ENCODE measurements around the gene GRM8. TPM values are rescaled to one million over a fixed set of nuclear protein-coding genes. Genes with fewer than 3 reads are reported as not detected.

GRM8 gene
- total and polyA plus RNA-seq, 4 experiments from 2014 or later = not detected

- Mint-ChIP-seq H3K4me1 (no peaks in the 10 kb centered on the region), H3K36me3 (no peaks in the 10 kb centered on the region), H3K9me3 (peaks cover 0 to 7% (median 3%) of the 10 kb centered on the region in 8 donors), H3K4me3 (no peak overlapping the region), H3K27me3 (no peaks in the 10 kb centered on the region), H3K27ac (no peak overlapping the region)
- ChIA-PET POLR2A (ENCODE audit: partially characterized antibody) (no interaction called here), CTCF (ENCODE audit: partially characterized antibody) (no interaction called here)
- DNase-seq = no peak
- H3K4me3 ChIP-seq (ENCODE audit: low read length in 2 of 2) = no peak overlapping the region
- no peaks in the 10 kb centered on the region for H3K4me1 ChIP-seq (ENCODE audit: insufficient read depth, low read length)
- no peaks in the 10 kb centered on the region for H3K9me3 ChIP-seq (ENCODE audit: control insufficient read depth in 1 of 2, low read length in 2 of 2)
- intact Hi-C loops (cut with micrococcal nuclease) = no loop called here
- no peaks in the 10 kb centered on the region for H3K36me3 ChIP-seq (ENCODE audit: insufficient read depth, low read length)
- H3K27ac ChIP-seq (ENCODE audit: low read depth, low read length) = no peak overlapping the region
- no peaks in the 10 kb centered on the region for H3K27me3 ChIP-seq (ENCODE audit: insufficient read depth, low read length)
These were observed 768.8 kb downstream of the GRM8 start for GRCh38 chr7:126483972-126484371.

DNA sequence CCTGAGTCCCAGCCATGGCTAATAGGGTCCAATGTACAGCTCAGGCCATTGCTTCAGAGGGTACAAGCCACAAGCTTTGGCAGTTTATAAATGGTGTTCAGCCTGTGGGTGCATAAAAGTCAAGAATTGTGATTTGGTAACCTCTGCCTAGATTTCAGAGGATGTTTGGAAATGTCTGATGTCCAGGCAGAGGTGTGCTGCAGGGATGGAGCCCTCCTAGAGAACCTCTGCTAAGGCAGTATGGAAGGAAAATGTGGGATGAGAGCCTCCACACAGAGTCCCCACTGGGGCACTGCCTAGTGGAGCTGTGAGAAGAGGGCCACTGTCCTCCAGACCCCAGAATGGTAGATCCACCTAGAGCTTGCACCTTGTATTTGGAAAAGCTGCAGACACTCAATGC, 779.9 kb downstream of the GRM8 start:
- intact Hi-C loops (cut with micrococcal nuclease) = no loop called here
- CTCF ChIA-PET (ENCODE audit: partially characterized antibody) = no interaction called here

GRCh38 chr7:126462405-126462804, 790.3 kb downstream of the GRM8 start:
- no peaks in the 10 kb centered on the region for H3K4me1 Mint-ChIP-seq
- H3K27me3 Mint-ChIP-seq = no peaks in the 10 kb centered on the region
- intact Hi-C loops (cut with micrococcal nuclease) = no loop called here
- no peak for DNase-seq
- H3K4me3 ChIP-seq (ENCODE audit: low read length in 2 of 2) = no peak overlapping the region
- H3K36me3 Mint-ChIP-seq = no peaks in the 10 kb centered on the region
- POLR2A ChIA-PET (ENCODE audit: partially characterized antibody) = no interaction called here
- H3K27ac Mint-ChIP-seq = no peak overlapping the region
- H3K9me3 Mint-ChIP-seq = peaks cover 0 to 6% (median 0%) of the 10 kb centered on the region in 8 donors
- H3K27me3 ChIP-seq (ENCODE audit: insufficient read depth, low read length) = no peaks in the 10 kb centered on the region
- H3K27ac ChIP-seq (ENCODE audit: low read depth, low read length) = no peak overlapping the region
- no peaks in the 10 kb centered on the region for H3K4me1 ChIP-seq (ENCODE audit: insufficient read depth, low read length)
- no peaks in the 10 kb centered on the region for H3K36me3 ChIP-seq (ENCODE audit: insufficient read depth, low read length)
- H3K4me3 Mint-ChIP-seq = no peak overlapping the region
- CTCF ChIA-PET (ENCODE audit: partially characterized antibody) = no interaction called here
- no peaks in the 10 kb centered on the region for H3K9me3 ChIP-seq (ENCODE audit: control insufficient read depth in 1 of 2, low read length in 2 of 2)

More for the DNA sequence above, 779.9 kb downstream of the GRM8 start:
- H3K4me1 ChIP-seq (ENCODE audit: insufficient read depth, low read length) = no peaks in the 10 kb centered on the region
- Mint-ChIP-seq H3K36me3 (no peaks in the 10 kb centered on the region), H3K4me3 (no peak overlapping the region), H3K9me3 (peaks cover 0 to 22% (median 9%) of the 10 kb centered on the region in 8 donors), H3K27me3 (no peaks in the 10 kb centered on the region), H3K4me1 (no peaks in the 10 kb centered on the region), H3K27ac (no peak overlapping the region)
- H3K36me3 ChIP-seq (ENCODE audit: insufficient read depth, low read length) = no peaks in the 10 kb centered on the region
- DNase-seq = no peak
- POLR2A ChIA-PET (ENCODE audit: partially characterized antibody) = no interaction called here
- no peaks in the 10 kb centered on the region for H3K9me3 ChIP-seq (ENCODE audit: control insufficient read depth in 1 of 2, low read length in 2 of 2)
- H3K27me3 ChIP-seq (ENCODE audit: insufficient read depth, low read length) = no peaks in the 10 kb centered on the region
- H3K4me3 ChIP-seq (ENCODE audit: low read length in 2 of 2) = no peak overlapping the region
- no peak overlapping the region for H3K27ac ChIP-seq (ENCODE audit: low read depth, low read length)

DNA sequence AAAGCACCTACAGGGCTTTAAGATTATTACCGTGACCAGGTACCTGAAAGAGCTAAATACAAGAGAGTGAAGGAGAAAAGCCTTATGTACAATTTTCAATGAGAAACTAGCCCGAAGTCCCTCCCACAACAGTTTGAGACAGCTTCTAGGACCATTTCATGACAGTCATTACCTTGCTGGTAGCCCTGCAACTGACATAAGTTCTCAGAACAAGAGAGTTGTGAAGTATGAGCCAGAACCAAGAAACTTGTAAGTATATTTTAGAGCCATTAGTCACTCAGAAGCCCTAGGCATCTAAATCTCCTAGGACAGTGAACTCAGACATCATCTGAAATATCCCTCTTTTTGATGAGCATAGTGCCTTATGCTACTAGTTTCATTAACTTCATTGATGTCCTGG, 792.1 kb downstream of the GRM8 start:
- Histone ChIP-seq H3K36me3 (ENCODE audit: insufficient read depth, low read length) (no peaks in the 10 kb centered on the region), H3K27ac (ENCODE audit: low read depth, low read length) (no peak overlapping the region)

DNA sequence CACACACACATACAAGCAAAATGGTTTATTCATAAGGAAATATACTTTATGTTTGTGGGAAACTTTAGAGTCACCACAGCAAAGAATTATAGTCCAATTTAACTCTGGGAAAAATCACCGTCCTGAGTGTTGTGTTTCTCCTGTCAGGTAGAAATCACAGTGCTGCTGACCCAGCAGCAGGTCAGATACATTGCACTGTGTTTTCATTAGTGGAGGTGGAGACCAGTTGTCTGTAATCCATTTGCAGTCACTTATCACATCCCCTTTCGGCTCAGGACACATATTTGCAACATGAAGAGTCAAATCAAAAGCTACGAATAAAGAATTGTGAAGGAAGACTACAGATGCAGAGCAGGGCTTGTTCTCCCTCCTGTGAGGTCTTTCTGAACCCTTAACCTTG, 799.6 kb downstream of the GRM8 start:
- Histone ChIP-seq H3K4me3 (ENCODE audit: low read length in 2 of 2) (no peak overlapping the region), H3K4me1 (ENCODE audit: insufficient read depth, low read length) (no peaks in the 10 kb centered on the region), H3K27ac (ENCODE audit: low read depth, low read length) (no peak overlapping the region), H3K36me3 (ENCODE audit: insufficient read depth, low read length) (no peaks in the 10 kb centered on the region), H3K27me3 (ENCODE audit: insufficient read depth, low read length) (no peaks in the 10 kb centered on the region), H3K9me3 (ENCODE audit: control insufficient read depth in 1 of 2, low read length in 2 of 2) (no peaks in the 10 kb centered on the region)
- DNase-seq = no peak
- H3K9me3 Mint-ChIP-seq = peaks cover 0 to 14% (median 4%) of the 10 kb centered on the region in 8 donors
- H3K4me3 Mint-ChIP-seq = no peak overlapping the region
- ChIA-PET POLR2A (ENCODE audit: partially characterized antibody) (no interaction called here), CTCF (ENCODE audit: partially characterized antibody) (no interaction called here)
- no peaks in the 10 kb centered on the region for H3K36me3 Mint-ChIP-seq
- peaks cover 0 to 4% (median 1%) of the 10 kb centered on the region in 4 donors for H3K4me1 Mint-ChIP-seq
- intact Hi-C loops (cut with micrococcal nuclease) = no loop called here
- H3K27me3 Mint-ChIP-seq = peaks cover 0 to 1% of the 10 kb centered on the region in 2 donors
- H3K27ac Mint-ChIP-seq = no peak overlapping the region

More for the DNA sequence above, 792.1 kb downstream of the GRM8 start:
- Mint-ChIP-seq H3K4me3 (no peak overlapping the region), H3K27ac (no peak overlapping the region), H3K4me1 (no peaks in the 10 kb centered on the region), H3K9me3 (peaks cover 0 to 4% (median 1%) of the 10 kb centered on the region in 8 donors), H3K36me3 (no peaks in the 10 kb centered on the region), H3K27me3 (no peaks in the 10 kb centered on the region)
- DNase-seq = no peak
- POLR2A ChIA-PET (ENCODE audit: partially characterized antibody) = no interaction called here
- Histone ChIP-seq H3K4me3 (ENCODE audit: low read length in 2 of 2) (no peak overlapping the region), H3K27me3 (ENCODE audit: insufficient read depth, low read length) (no peaks in the 10 kb centered on the region), H3K4me1 (ENCODE audit: insufficient read depth, low read length) (no peaks in the 10 kb centered on the region), H3K9me3 (ENCODE audit: control insufficient read depth in 1 of 2, low read length in 2 of 2) (no peaks in the 10 kb centered on the region)
- intact Hi-C loops (cut with micrococcal nuclease) = no loop called here
- CTCF ChIA-PET (ENCODE audit: partially characterized antibody) = no interaction called here

- Mint-ChIP-seq H3K4me3 (no peak overlapping the region), H3K36me3 (no peaks in the 10 kb centered on the region), H3K4me1 (peaks cover 0 to 4% (median 1%) of the 10 kb centered on the region in 4 donors), H3K27ac (no peak overlapping the region), H3K27me3 (peaks cover 0 to 1% of the 10 kb centered on the region in 2 donors), H3K9me3 (peaks cover 0 to 11% (median 2%) of the 10 kb centered on the region in 8 donors)
- intact Hi-C loops (cut with micrococcal nuclease) = no loop called here
- ChIA-PET POLR2A (ENCODE audit: partially characterized antibody) (no interaction called here), CTCF (ENCODE audit: partially characterized antibody) (no interaction called here)
- Histone ChIP-seq H3K27ac (ENCODE audit: low read depth, low read length) (no peak overlapping the region), H3K4me3 (ENCODE audit: low read length in 2 of 2) (no peak overlapping the region), H3K36me3 (ENCODE audit: insufficient read depth, low read length) (no peaks in the 10 kb centered on the region), H3K4me1 (ENCODE audit: insufficient read depth, low read length) (no peaks in the 10 kb centered on the region), H3K9me3 (ENCODE audit: control insufficient read depth in 1 of 2, low read length in 2 of 2) (no peaks in the 10 kb centered on the region), H3K27me3 (ENCODE audit: insufficient read depth, low read length) (no peaks in the 10 kb centered on the region)
- DNase-seq = no peak
These were observed 802.5 kb downstream of the GRM8 start for GRCh38 chr7:126450269-126450671.

GRCh38 chr7:126449611-126450268, 803.0 kb downstream of the GRM8 start:
- H3K27ac Mint-ChIP-seq = no peak overlapping the region
- Histone ChIP-seq H3K27ac (ENCODE audit: low read depth, low read length) (no peak overlapping the region), H3K27me3 (ENCODE audit: insufficient read depth, low read length) (no peaks in the 10 kb centered on the region), H3K4me3 (ENCODE audit: low read length in 2 of 2) (no peak overlapping the region), H3K4me1 (ENCODE audit: insufficient read depth, low read length) (no peaks in the 10 kb centered on the region), H3K36me3 (ENCODE audit: insufficient read depth, low read length) (no peaks in the 10 kb centered on the region), H3K9me3 (ENCODE audit: control insufficient read depth in 1 of 2, low read length in 2 of 2) (no peaks in the 10 kb centered on the region)
- H3K4me1 Mint-ChIP-seq = peaks cover 0 to 4% (median 1%) of the 10 kb centered on the region in 4 donors
- DNase-seq = no peak
- CTCF ChIA-PET (ENCODE audit: partially characterized antibody) = no interaction called here
- intact Hi-C loops (cut with micrococcal nuclease) = no loop called here
- no peak overlapping the region for H3K4me3 Mint-ChIP-seq
- no peaks in the 10 kb centered on the region for H3K36me3 Mint-ChIP-seq
- H3K27me3 Mint-ChIP-seq = peaks cover 0 to 1% of the 10 kb centered on the region in 2 donors
- H3K9me3 Mint-ChIP-seq = peaks cover 0 to 10% (median 1%) of the 10 kb centered on the region in 8 donors
- POLR2A ChIA-PET (ENCODE audit: partially characterized antibody) = interaction anchor here (0.8 kb wide), 1 partner anchor 974 kb away, joined by 3 read pairs; no protein-coding TSS in a partner anchor
